OCI-LY7 (cell line): ENCODE results near the gene RPL36A. TPM values are rescaled to one million over a fixed set of nuclear protein-coding genes. Genes with fewer than 3 reads are reported as not detected.

Experiments used
- BruUV-seq: library from RNA; stranded (reverse); fragments of 400-500 nt; replicated peaks from 2 replicates; lab custom pipeline; 2021; lab: Mats Ljungman, UMichigan
- CTCF ChIA-PET: fragments of 300-600 bp; sonication (Branson Sonifier 250); formaldehyde crosslinking; loops from one replicate; lab custom pipeline; 2022; ENCODE audit warnings: antibody characterized with exemption; ENCODE audit not compliant: unreplicated experiment; lab: Charles Lee
- POLR2A ChIA-PET: fragments of 300-600 bp; sonication (Branson Sonifier 250); formaldehyde crosslinking; loops from one replicate; lab custom pipeline; 2022; ENCODE audit warnings: antibody characterized with exemption; lab: Charles Lee
- DNase-seq: peaks from one replicate; pipeline ENCODE4 v3.0.0-alpha.2; 2015; ENCODE audit warnings: low spot score
- H2AFZ ChIP-seq: fragments of 200-600 bp; sonication (generic), shearing (Covaris generic); 2 replicates; pipeline ENCODE4 v1.6.1; 2014; ENCODE audit warnings: mild to moderate bottlenecking, antibody characterized with exemption, low read length, moderate library complexity
- H3K27ac ChIP-seq: fragments of 200-600 bp; sonication (generic); 2 replicates; pipeline ENCODE4 v1.5.1; 2014; ENCODE audit warnings: mixed run types, low read depth, mild to moderate bottlenecking, moderate library complexity, low read length, inconsistent platforms; ENCODE audit not compliant: poor library complexity, severe bottlenecking
- H3K36me3 ChIP-seq: fragments of 200-600 bp; sonication (generic); 2 replicates; pipeline ENCODE4 v1.6.1; 2014; ENCODE audit warnings: mild to moderate bottlenecking, antibody characterized with exemption, low read length, moderate library complexity, mixed read lengths; ENCODE audit not compliant: insufficient read depth
- H3K4me1 ChIP-seq: fragments of 200-600 bp; sonication (generic); 2 replicates; pipeline ENCODE4 v1.5.1; 2014; ENCODE audit warnings: mild to moderate bottlenecking, low read length; ENCODE audit not compliant: insufficient read depth, poor library complexity, severe bottlenecking
- H3K4me2 ChIP-seq: fragments of 200-600 bp; sonication (generic); 2 replicates; pipeline ENCODE4 v1.6.1; 2014; ENCODE audit warnings: mild to moderate bottlenecking, low read length
- H3K4me3 ChIP-seq: fragments of 200-600 bp; sonication (generic); 2 replicates; pipeline ENCODE4 v1.5.1; 2014; ENCODE audit warnings: mild to moderate bottlenecking, low read depth, low read length; ENCODE audit not compliant: poor library complexity, severe bottlenecking
- H3K79me2 ChIP-seq: fragments of 200-600 bp; sonication (generic); 2 replicates; pipeline ENCODE4 v1.6.1; 2016; ENCODE audit warnings: low read depth, mild to moderate bottlenecking, low read length, moderate library complexity, mixed read lengths; ENCODE audit not compliant: insufficient read depth
- H3K9me2 ChIP-seq: fragments of 200-600 bp; sonication (generic); 2 replicates; pipeline ENCODE4 v1.6.1; 2016; ENCODE audit warnings: mild to moderate bottlenecking, low read length, mixed read lengths; ENCODE audit not compliant: insufficient read depth
- H3K9me3 ChIP-seq: fragments of 200-600 bp; sonication (generic); 2 replicates; pipeline ENCODE4 v1.6.1; 2014; ENCODE audit warnings: mild to moderate bottlenecking, mixed run types, low read length, mixed read lengths
- H4K20me1 ChIP-seq: fragments of 200-600 bp; sonication (generic); 2 replicates; pipeline ENCODE4 v1.6.1; 2014; ENCODE audit warnings: mild to moderate bottlenecking, antibody characterized with exemption, low read length, moderate library complexity, mixed read lengths; ENCODE audit not compliant: insufficient read depth
- EZH2phosphoT487 ChIP-seq: fragments of 200-600 bp; sonication (generic); IDR thresholded peaks from 2 replicates; pipeline ENCODE4 v1.6.1; 2018; ENCODE audit warnings: low read depth, borderline replicate concordance, mild to moderate bottlenecking, mixed run types, antibody characterized with exemption, low read length, moderate library complexity, mixed read lengths
- intact Hi-C: fragments of 100-400 bp; cut with micrococcal nuclease; formaldehyde crosslinking; loops from one replicate; pipeline ENCODE4 v1.10.0; 2022; ENCODE audit not compliant: unreplicated experiment
- total RNA-seq, 2 experiments: library from RNA; depleted of rRNA in 1 of 2; stranded (reverse); fragments of >200 nt in 1 of 2; shearing (Covaris generic) in 1 of 2; gene quantifications; 2 replicates each; pipeline ENCODE4 v1.2.3, GENCODE V29; 2014 to 2022
- TF ChIP-seq, protein P1 (sequence below): fragments of 200-600 bp; sonication (generic); conservative IDR thresholded peaks from 2 replicates; pipeline ENCODE4 v1.5.1; 2014; ENCODE audit warnings: mild to moderate bottlenecking, antibody characterized with exemption, low read length, moderate library complexity, mixed read lengths

RPL36A gene
- total RNA-seq, 2 experiments from 2014 or later: 431 to 2,042 TPM

DNA sequence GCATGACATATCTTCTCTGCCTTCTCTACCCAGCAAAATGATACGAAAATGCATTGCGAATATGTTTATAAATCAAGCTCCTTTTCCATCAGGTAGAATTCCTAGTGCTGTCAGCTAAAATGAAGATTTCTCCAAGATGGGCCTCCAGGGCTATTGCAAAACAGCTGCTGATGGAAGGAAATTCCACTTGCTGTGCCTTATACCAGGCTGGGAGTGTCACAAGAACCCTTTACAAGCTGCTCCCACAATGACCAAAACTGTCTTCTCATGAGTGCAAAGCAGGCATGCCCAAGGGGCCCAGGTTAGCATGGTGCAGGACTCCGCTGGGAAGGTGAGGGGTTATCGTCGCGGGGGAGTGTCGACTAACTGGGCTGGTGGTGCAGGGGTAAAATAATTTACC lies 25.9 kb downstream of the RPL36A start:
- TF ChIP-seq, protein P1, sequence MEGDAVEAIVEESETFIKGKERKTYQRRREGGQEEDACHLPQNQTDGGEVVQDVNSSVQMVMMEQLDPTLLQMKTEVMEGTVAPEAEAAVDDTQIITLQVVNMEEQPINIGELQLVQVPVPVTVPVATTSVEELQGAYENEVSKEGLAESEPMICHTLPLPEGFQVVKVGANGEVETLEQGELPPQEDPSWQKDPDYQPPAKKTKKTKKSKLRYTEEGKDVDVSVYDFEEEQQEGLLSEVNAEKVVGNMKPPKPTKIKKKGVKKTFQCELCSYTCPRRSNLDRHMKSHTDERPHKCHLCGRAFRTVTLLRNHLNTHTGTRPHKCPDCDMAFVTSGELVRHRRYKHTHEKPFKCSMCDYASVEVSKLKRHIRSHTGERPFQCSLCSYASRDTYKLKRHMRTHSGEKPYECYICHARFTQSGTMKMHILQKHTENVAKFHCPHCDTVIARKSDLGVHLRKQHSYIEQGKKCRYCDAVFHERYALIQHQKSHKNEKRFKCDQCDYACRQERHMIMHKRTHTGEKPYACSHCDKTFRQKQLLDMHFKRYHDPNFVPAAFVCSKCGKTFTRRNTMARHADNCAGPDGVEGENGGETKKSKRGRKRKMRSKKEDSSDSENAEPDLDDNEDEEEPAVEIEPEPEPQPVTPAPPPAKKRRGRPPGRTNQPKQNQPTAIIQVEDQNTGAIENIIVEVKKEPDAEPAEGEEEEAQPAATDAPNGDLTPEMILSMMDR: no peak
- TF ChIP-seq EZH2phosphoT487: no peak
- no peak overlapping the region for H3K27ac ChIP-seq
- intact Hi-C loops: loop anchor here (5.0 kb wide), 1 partner anchor 176 kb away; no protein-coding TSS in a partner anchor
- H3K9me2 ChIP-seq: no peaks in the 10 kb centered on the region
- no peaks in the 10 kb centered on the region for H3K9me3 ChIP-seq
- no peak overlapping the region for H3K4me2 ChIP-seq
- H3K79me2 ChIP-seq: peaks cover 18% of the 10 kb centered on the region; the same call in 1 of the 2 replicates
- no peak overlapping the region for H2AFZ ChIP-seq
- no TSS peak for BruUV-seq
- DNase-seq: no peak
- H3K4me1 ChIP-seq: peaks cover 12% of the 10 kb centered on the region
- POLR2A ChIA-PET: no interaction called here
- no peak overlapping the region for H3K4me3 ChIP-seq
- CTCF ChIA-PET: no interaction called here
- H4K20me1 ChIP-seq: no peaks in the 10 kb centered on the region
- H3K36me3 ChIP-seq: peaks cover 21% of the 10 kb centered on the region

DNA sequence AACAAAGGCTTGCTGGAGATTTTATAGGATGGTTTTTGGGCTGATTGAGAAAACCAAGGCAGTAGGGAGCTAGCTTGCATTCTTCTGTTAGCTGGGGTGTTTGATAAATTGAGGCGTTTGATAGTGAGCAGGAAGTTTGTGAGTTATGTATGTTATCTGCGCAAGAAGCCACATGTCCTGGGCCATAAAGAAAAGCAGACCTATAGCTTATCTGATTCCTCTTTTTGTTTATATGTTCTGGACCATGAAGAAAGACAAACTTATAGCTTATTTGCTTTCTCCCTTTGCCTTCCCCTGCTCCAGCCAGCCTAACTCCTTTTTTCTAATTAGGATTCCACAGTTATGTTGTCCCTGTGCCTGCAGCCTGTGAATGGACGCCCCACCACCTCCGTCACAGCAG lies 26.4 kb downstream of the RPL36A start:
- POLR2A ChIA-PET: no interaction called here
- no peaks in the 10 kb centered on the region for H3K9me2 ChIP-seq

More for the DNA sequence above, 26.4 kb downstream of the RPL36A start:
- Histone ChIP-seq H3K27ac (no peak overlapping the region), H3K4me3 (no peak overlapping the region), H3K36me3 (peaks cover 16% of the 10 kb centered on the region), H3K79me2 (peaks cover 13% of the 10 kb centered on the region; the same call in 1 of the 2 replicates), H3K9me3 (no peaks in the 10 kb centered on the region), H4K20me1 (no peaks in the 10 kb centered on the region), H2AFZ (no peak overlapping the region), H3K4me2 (no peak overlapping the region), H3K4me1 (peaks cover 12% of the 10 kb centered on the region)
- BruUV-seq: no TSS peak
- intact Hi-C loops: loop anchor here (5.0 kb wide), 1 partner anchor 175 kb away; no protein-coding TSS in a partner anchor
- CTCF ChIA-PET: no interaction called here
- TF ChIP-seq EZH2phosphoT487: no peak
- TF ChIP-seq, protein P1: no peak
- DNase-seq: no peak
